ENCODE results near the gene PLOD3. TPM values are rescaled to one million over a fixed set of nuclear protein-coding genes. Genes with fewer than 3 reads are reported as not detected.
A peak's percentile ranks its signal among the peaks of the same experiment; 100 is the strongest.

PLOD3 gene
- total RNA-seq, 2 experiments from 2014 or later = 9.2 to 30.5 TPM

- intact Hi-C loops (cut with micrococcal nuclease; ENCODE audit: unreplicated experiment) = no loop called here
- ChIA-PET CTCF (ENCODE audit: unreplicated experiment) (interaction anchor here (0.6 to 1.4 kb wide), 5 partner anchors 9 to 30 kb away, joined by 3 to 5 read pairs (median 4); no protein-coding TSS in a partner anchor), POLR2A (interaction anchor here (0.6 to 2.0 kb wide), 8 partner anchors 9 to 89 kb away, joined by 3 to 12 read pairs (median 4); partner anchors contain the start of genes TRIM56 and ZNHIT1)
- H3K36me3 ChIP-seq (ENCODE audit: insufficient read depth, low read length) = no peaks in the 10 kb centered on the region
- H3K9me3 ChIP-seq (ENCODE audit: low read length) = no peaks in the 10 kb centered on the region
- H3K4me2 ChIP-seq (ENCODE audit: low read length) = peak overlapping the region; percentile 61
- H3K9me2 ChIP-seq (ENCODE audit: insufficient read depth, low read length) = no peaks in the 10 kb centered on the region
- no TSS peak for BruUV-seq (replicated peaks)
- no peak for TF ChIP-seq CTCF (conservative IDR thresholded peaks at IDR 0.05; ENCODE audit: low read length)
- peak overlapping the region; percentile 37 for H3K4me3 ChIP-seq (ENCODE audit: low read depth, low read length, poor library complexity, severe bottlenecking)
- DNase-seq (ENCODE audit: low spot score) = peak; percentile 78
- H4K20me1 ChIP-seq (ENCODE audit: insufficient read depth, low read length) = no peaks in the 10 kb centered on the region
- H3K27ac ChIP-seq (ENCODE audit: low read depth, low read length, poor library complexity, severe bottlenecking) = no peak overlapping the region
- peaks cover 26% of the 10 kb centered on the region for H3K4me1 ChIP-seq (ENCODE audit: insufficient read depth, low read length, poor library complexity, severe bottlenecking)
- peak overlapping the region; percentile 83 for H2AFZ ChIP-seq (ENCODE audit: low read length)
- no peaks in the 10 kb centered on the region for H3K79me2 ChIP-seq (ENCODE audit: insufficient read depth, low read depth, low read length)
Observed at GRCh38 chr7:101173752-101174244, 43.6 kb downstream of the PLOD3 start.

GRCh38 chr7:101172854-101173751 is 44.3 kb downstream of the PLOD3 start:
- peaks cover 26% of the 10 kb centered on the region for H3K4me1 ChIP-seq (ENCODE audit: insufficient read depth, low read length, poor library complexity, severe bottlenecking)
- H3K4me3 ChIP-seq (ENCODE audit: low read depth, low read length, poor library complexity, severe bottlenecking) = no peak overlapping the region
- H3K9me3 ChIP-seq (ENCODE audit: low read length) = no peaks in the 10 kb centered on the region
- no peaks in the 10 kb centered on the region for H4K20me1 ChIP-seq (ENCODE audit: insufficient read depth, low read length)
- no peaks in the 10 kb centered on the region for H3K79me2 ChIP-seq (ENCODE audit: insufficient read depth, low read depth, low read length)
- no peak for DNase-seq (ENCODE audit: low spot score)
- no peaks in the 10 kb centered on the region for H3K9me2 ChIP-seq (ENCODE audit: insufficient read depth, low read length)
- ChIA-PET CTCF (ENCODE audit: unreplicated experiment) (interaction anchor here (1.1 to 1.4 kb wide), 3 partner anchors 10 to 20 kb away, joined by 3 to 4 read pairs (median 4); no protein-coding TSS in a partner anchor), POLR2A (interaction anchor here (0.6 to 2.0 kb wide), 7 partner anchors 10 to 88 kb away, joined by 3 to 12 read pairs (median 4); partner anchors contain the start of gene TRIM56)
- no peak overlapping the region; the same call in 1 of the 2 replicates for H2AFZ ChIP-seq (ENCODE audit: low read length)
- TF ChIP-seq EZH2phosphoT487 (IDR thresholded peaks at IDR 0.05; ENCODE audit: borderline replicate concordance, low read depth, low read length) (no peak), CTCF (conservative IDR thresholded peaks at IDR 0.05; ENCODE audit: low read length) (no peak)
- intact Hi-C loops (cut with micrococcal nuclease; ENCODE audit: unreplicated experiment) = no loop called here
- H3K36me3 ChIP-seq (ENCODE audit: insufficient read depth, low read length) = no peaks in the 10 kb centered on the region
- H3K4me2 ChIP-seq (ENCODE audit: low read length) = peak overlapping the region; percentile 61
- no TSS peak for BruUV-seq (replicated peaks)
- no peak overlapping the region for H3K27ac ChIP-seq (ENCODE audit: low read depth, low read length, poor library complexity, severe bottlenecking)
